HG03457 (cell line): ENCODE measurements around the gene MDH1.
A peak's percentile ranks its signal among the peaks of the same experiment; 100 is the strongest.
"Not testable (repeated sequence)": the region's sequence is repeated elsewhere in the genome, so short reads cannot be mapped to it uniquely, and the experiment has no call there.

Experiments
- ATAC-seq: cut with Tn5 transposase; IDR thresholded peaks from one replicate; pipeline ENCODE4 v1.9.1; 2021; ENCODE audit warnings: moderate number of reproducible peaks; ENCODE audit not compliant: unreplicated experiment

Gene MDH1

GRCh38 chr2:63587814-63588384, 864 bp upstream of the MDH1 start:
- no peak for ATAC-seq

- ATAC-seq: peak; percentile 10
Measured at GRCh38 chr2:63589148-63589958, 590 bp downstream of the MDH1 start.

GRCh38 chr2:63590626-63591408, 2.1 kb downstream of the MDH1 start:
- ATAC-seq: no peak

- ATAC-seq: no peak
Measured at GRCh38 chr2:63591566-63592175, 2.9 kb downstream of the MDH1 start.

GRCh38 chr2:63594660-63595059, 5.9 kb downstream of the MDH1 start:
- no peak for ATAC-seq

GRCh38 chr2:63596401-63596883, 7.7 kb downstream of the MDH1 start:
- ATAC-seq: no peak

GRCh38 chr2:63598981-63599380, 10.2 kb downstream of the MDH1 start:
- no peak for ATAC-seq

GRCh38 chr2:63600881-63601460, 12.2 kb downstream of the MDH1 start:
- no peak for ATAC-seq

GRCh38 chr2:63604666-63605065, 15.9 kb downstream of the MDH1 start:
- no peak for ATAC-seq

- ATAC-seq: not testable (repeated sequence)
Measured at GRCh38 chr2:63608865-63609264, 20.1 kb downstream of the MDH1 start.

- ATAC-seq: no peak
Measured at GRCh38 chr2:63610525-63610924, 21.8 kb downstream of the MDH1 start.

- no peak for ATAC-seq
Measured at GRCh38 chr2:63613391-63613901, 24.7 kb downstream of the MDH1 start.

- no peak for ATAC-seq
Measured at GRCh38 chr2:63614448-63614968, 25.7 kb downstream of the MDH1 start.

- no peak for ATAC-seq
Measured at GRCh38 chr2:63614983-63615945, 26.5 kb downstream of the MDH1 start.

GRCh38 chr2:63617366-63617765, 28.6 kb downstream of the MDH1 start:
- ATAC-seq: no peak

- ATAC-seq: no peak
Measured at GRCh38 chr2:63619328-63619727, 30.6 kb downstream of the MDH1 start.

- ATAC-seq: no peak
Measured at GRCh38 chr2:63622751-63623150, 34.0 kb downstream of the MDH1 start.

- not testable (repeated sequence) for ATAC-seq
Measured at GRCh38 chr2:63623763-63624162, 35.0 kb downstream of the MDH1 start.

GRCh38 chr2:63627866-63628265, 39.1 kb downstream of the MDH1 start:
- ATAC-seq: no peak
